SK-N-SH treated with all-trans-retinoic acid at 6 μM for 48 hours (cell line): ENCODE measurements around the gene DMD.

Experiments used
- ATAC-seq: fragments of 200-7000 bp; cut with Tn5 transposase; 3 replicates; pipeline ENCODE4 v1.9.1; 2020; ENCODE audit warnings: mild to moderate bottlenecking, moderate library complexity
- ARNTL ChIP-seq: fragments of 450-650 bp; formaldehyde crosslinking; IDR thresholded peaks from 2 replicates; pipeline ENCODE4 v1.5.0; 2020; ENCODE audit warnings: low read depth, mild to moderate bottlenecking, moderate library complexity, borderline replicate concordance
- BACH2 ChIP-seq: fragments of 250-450 bp; sonication (Bioruptor Pico); IDR thresholded peaks from 2 replicates; pipeline ENCODE4 v1.9.0; 2021; ENCODE audit warnings: mild to moderate bottlenecking, borderline replicate concordance
- CREB5 ChIP-seq: fragments of 250-450 bp; sonication (Bioruptor Pico); IDR thresholded peaks from 2 replicates; pipeline ENCODE4 v1.5.1; 2020; ENCODE audit warnings: low read depth, mild to moderate bottlenecking, moderate library complexity
- CSDC2 ChIP-seq: fragments of 250-450 bp; sonication (Bioruptor Pico); IDR thresholded peaks from 2 replicates; pipeline ENCODE4 v1.5.0; 2020; ENCODE audit warnings: mild to moderate bottlenecking, moderate library complexity
- CSRNP3 ChIP-seq: fragments of 250-450 bp; sonication (Bioruptor Pico); IDR thresholded peaks from 2 replicates; pipeline ENCODE4 v1.5.1; 2021; ENCODE audit warnings: mild to moderate bottlenecking, moderate library complexity
- ESRRG ChIP-seq: fragments of 250-450 bp; sonication (Bioruptor Pico); IDR thresholded peaks from 2 replicates; pipeline ENCODE4 v1.6.1; 2021; ENCODE audit warnings: mild to moderate bottlenecking
- GLIS3 ChIP-seq: fragments of 250-450 bp; sonication (Bioruptor Pico); IDR thresholded peaks from 2 replicates; pipeline ENCODE4 v1.5.0; 2020; ENCODE audit warnings: mild to moderate bottlenecking, moderate library complexity
- ISL1 ChIP-seq: fragments of 250-450 bp; sonication (Bioruptor Pico); IDR thresholded peaks from 2 replicates; pipeline ENCODE4 v2.1.2; 2022; ENCODE audit warnings: mild to moderate bottlenecking, moderate library complexity
- OSR1 ChIP-seq: fragments of 250-450 bp; sonication (Bioruptor Pico); IDR thresholded peaks from 2 replicates; pipeline ENCODE4 v1.8.0; 2022; ENCODE audit warnings: moderate library complexity, mild to moderate bottlenecking, inconsistent platforms
- POU6F1 ChIP-seq: fragments of 250-450 bp; sonication (Bioruptor Pico); IDR thresholded peaks from 2 replicates; pipeline ENCODE4 v1.8.0; 2021; ENCODE audit warnings: low read depth, mild to moderate bottlenecking, moderate library complexity, borderline replicate concordance
- PPARA ChIP-seq: fragments of 250-450 bp; sonication (Bioruptor Pico); IDR thresholded peaks from 2 replicates; pipeline ENCODE4 v1.5.0; 2020; ENCODE audit warnings: mild to moderate bottlenecking, borderline replicate concordance
- RARB ChIP-seq: fragments of 250-450 bp; sonication (Bioruptor Pico); IDR thresholded peaks from 2 replicates; pipeline ENCODE4 v1.8.0; 2021; ENCODE audit warnings: mild to moderate bottlenecking, moderate library complexity
- TCF4 ChIP-seq: fragments of 250-450 bp; sonication (Bioruptor Pico); IDR thresholded peaks from 2 replicates; pipeline ENCODE4 v1.8.0; 2021; ENCODE audit warnings: mild to moderate bottlenecking, moderate library complexity, borderline replicate concordance
- TOX ChIP-seq: fragments of 250-450 bp; sonication (Bioruptor Pico); IDR thresholded peaks from 2 replicates; pipeline ENCODE4 v1.8.0; 2021; ENCODE audit warnings: mild to moderate bottlenecking, moderate library complexity, borderline replicate concordance
- ZC3H10 ChIP-seq: fragments of 250-450 bp; sonication (Bioruptor Pico); IDR thresholded peaks from 2 replicates; pipeline ENCODE4 v1.5.1; 2021; ENCODE audit warnings: mild to moderate bottlenecking, moderate library complexity
- ZFP3 ChIP-seq: fragments of 250-450 bp; sonication (Bioruptor Pico); IDR thresholded peaks from 2 replicates; pipeline ENCODE4 v1.5.0; 2020; ENCODE audit warnings: mild to moderate bottlenecking, moderate library complexity
- ZFP30 ChIP-seq: fragments of 450-650 bp; formaldehyde crosslinking; IDR thresholded peaks from 2 replicates; pipeline ENCODE4 v1.5.0; 2022; ENCODE audit warnings: mild to moderate bottlenecking, moderate library complexity
- ZNF565 ChIP-seq: fragments of 450-650 bp; formaldehyde crosslinking; conservative IDR thresholded peaks from 2 replicates; pipeline ENCODE4 v1.5.0; 2020; ENCODE audit warnings: low read depth, mild to moderate bottlenecking, moderate library complexity
- ZNF70 ChIP-seq: fragments of 450-650 bp; formaldehyde crosslinking; IDR thresholded peaks from 2 replicates; pipeline ENCODE4 v1.5.0; 2020; ENCODE audit warnings: mild to moderate bottlenecking, moderate library complexity
- TF ChIP-seq, protein P1 (sequence below): fragments of 250-450 bp; sonication (Bioruptor Pico); IDR thresholded peaks from 2 replicates; pipeline ENCODE4 v1.8.0; 2020; ENCODE audit warnings: mild to moderate bottlenecking, moderate library complexity, borderline replicate concordance
- TF ChIP-seq, protein P2 (sequence below): fragments of 250-450 bp; sonication (Bioruptor Pico); IDR thresholded peaks from 2 replicates; pipeline ENCODE4 v1.5.0; 2020; ENCODE audit warnings: mild to moderate bottlenecking, moderate library complexity

DMD gene

GRCh38 chrX:32289356-32289755 is 922.0 kb downstream of the DMD start:
- no peak for ATAC-seq
- TF ChIP-seq, protein P1, sequence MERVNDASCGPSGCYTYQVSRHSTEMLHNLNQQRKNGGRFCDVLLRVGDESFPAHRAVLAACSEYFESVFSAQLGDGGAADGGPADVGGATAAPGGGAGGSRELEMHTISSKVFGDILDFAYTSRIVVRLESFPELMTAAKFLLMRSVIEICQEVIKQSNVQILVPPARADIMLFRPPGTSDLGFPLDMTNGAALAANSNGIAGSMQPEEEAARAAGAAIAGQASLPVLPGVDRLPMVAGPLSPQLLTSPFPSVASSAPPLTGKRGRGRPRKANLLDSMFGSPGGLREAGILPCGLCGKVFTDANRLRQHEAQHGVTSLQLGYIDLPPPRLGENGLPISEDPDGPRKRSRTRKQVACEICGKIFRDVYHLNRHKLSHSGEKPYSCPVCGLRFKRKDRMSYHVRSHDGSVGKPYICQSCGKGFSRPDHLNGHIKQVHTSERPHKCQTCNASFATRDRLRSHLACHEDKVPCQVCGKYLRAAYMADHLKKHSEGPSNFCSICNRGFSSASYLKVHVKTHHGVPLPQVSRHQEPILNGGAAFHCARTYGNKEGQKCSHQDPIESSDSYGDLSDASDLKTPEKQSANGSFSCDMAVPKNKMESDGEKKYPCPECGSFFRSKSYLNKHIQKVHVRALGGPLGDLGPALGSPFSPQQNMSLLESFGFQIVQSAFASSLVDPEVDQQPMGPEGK = no peak
- TF ChIP-seq GLIS3 (no peak), CREB5 (no peak), ZFP30 (CRISPR knock-in tag) (no peak), OSR1 (no peak), ZNF70 (CRISPR knock-in tag) (no peak), ZFP3 (CRISPR knock-in tag) (no peak)

- no peak for ATAC-seq
- TF ChIP-seq RARB (CRISPR knock-in tag) (no peak), ZC3H10 (CRISPR knock-in tag) (no peak), BACH2 (CRISPR knock-in tag) (no peak)
These were observed 929.5 kb downstream of the DMD start for GRCh38 chrX:32281853-32282252.

DNA sequence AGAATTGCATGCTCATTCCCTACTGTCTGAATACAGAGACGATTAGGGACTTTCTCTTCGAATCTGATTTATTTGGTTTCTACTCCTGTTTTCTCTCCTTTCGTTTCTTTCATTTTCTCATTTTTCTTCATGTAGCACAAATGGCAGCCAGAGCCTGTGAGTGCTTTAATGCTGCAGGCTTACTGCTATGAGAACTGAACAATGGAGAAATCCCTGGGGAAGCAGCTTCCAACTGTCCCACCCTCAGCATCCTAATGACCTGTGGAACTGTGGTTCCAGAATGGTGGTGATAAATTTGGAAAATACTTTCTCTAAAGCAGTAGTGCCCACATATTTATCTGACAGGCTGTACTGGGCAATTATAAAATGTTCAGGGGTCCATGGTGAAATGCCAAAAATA is 930.4 kb downstream of the DMD start:
- no peak for ATAC-seq
- no peak for TF ChIP-seq ZNF70 (CRISPR knock-in tag)
- TF ChIP-seq CSDC2 (CRISPR knock-in tag) = no peak
- TF ChIP-seq TCF4 (CRISPR knock-in tag) = no peak
- no peak for TF ChIP-seq RARB (CRISPR knock-in tag)
- TF ChIP-seq ISL1 (CRISPR knock-in tag) = no peak
- no peak for TF ChIP-seq GLIS3
- no peak for TF ChIP-seq CSRNP3 (CRISPR knock-in tag)
- TF ChIP-seq POU6F1 (CRISPR knock-in tag) = no peak
- TF ChIP-seq, protein P1 = no peak
- TF ChIP-seq PPARA (CRISPR knock-in tag) = no peak
- TF ChIP-seq ZFP3 (CRISPR knock-in tag) = no peak
- no peak for TF ChIP-seq CREB5
- no peak for TF ChIP-seq ZC3H10 (CRISPR knock-in tag)
- no peak for TF ChIP-seq ESRRG (CRISPR knock-in tag)

GRCh38 chrX:32280489-32280888 is 930.9 kb downstream of the DMD start:
- TF ChIP-seq ZNF70 (CRISPR knock-in tag) (no peak), ISL1 (CRISPR knock-in tag) (no peak)
- no peak for ATAC-seq

GRCh38 chrX:32276153-32276552 is 935.2 kb downstream of the DMD start:
- ATAC-seq = no peak
- TF ChIP-seq ZNF565 (CRISPR knock-in tag) (no peak), TOX (CRISPR knock-in tag) (no peak), GLIS3 (no peak), ARNTL (CRISPR knock-in tag) (no peak), ZC3H10 (CRISPR knock-in tag) (no peak), ZFP3 (CRISPR knock-in tag) (no peak)
- TF ChIP-seq, protein P2, sequence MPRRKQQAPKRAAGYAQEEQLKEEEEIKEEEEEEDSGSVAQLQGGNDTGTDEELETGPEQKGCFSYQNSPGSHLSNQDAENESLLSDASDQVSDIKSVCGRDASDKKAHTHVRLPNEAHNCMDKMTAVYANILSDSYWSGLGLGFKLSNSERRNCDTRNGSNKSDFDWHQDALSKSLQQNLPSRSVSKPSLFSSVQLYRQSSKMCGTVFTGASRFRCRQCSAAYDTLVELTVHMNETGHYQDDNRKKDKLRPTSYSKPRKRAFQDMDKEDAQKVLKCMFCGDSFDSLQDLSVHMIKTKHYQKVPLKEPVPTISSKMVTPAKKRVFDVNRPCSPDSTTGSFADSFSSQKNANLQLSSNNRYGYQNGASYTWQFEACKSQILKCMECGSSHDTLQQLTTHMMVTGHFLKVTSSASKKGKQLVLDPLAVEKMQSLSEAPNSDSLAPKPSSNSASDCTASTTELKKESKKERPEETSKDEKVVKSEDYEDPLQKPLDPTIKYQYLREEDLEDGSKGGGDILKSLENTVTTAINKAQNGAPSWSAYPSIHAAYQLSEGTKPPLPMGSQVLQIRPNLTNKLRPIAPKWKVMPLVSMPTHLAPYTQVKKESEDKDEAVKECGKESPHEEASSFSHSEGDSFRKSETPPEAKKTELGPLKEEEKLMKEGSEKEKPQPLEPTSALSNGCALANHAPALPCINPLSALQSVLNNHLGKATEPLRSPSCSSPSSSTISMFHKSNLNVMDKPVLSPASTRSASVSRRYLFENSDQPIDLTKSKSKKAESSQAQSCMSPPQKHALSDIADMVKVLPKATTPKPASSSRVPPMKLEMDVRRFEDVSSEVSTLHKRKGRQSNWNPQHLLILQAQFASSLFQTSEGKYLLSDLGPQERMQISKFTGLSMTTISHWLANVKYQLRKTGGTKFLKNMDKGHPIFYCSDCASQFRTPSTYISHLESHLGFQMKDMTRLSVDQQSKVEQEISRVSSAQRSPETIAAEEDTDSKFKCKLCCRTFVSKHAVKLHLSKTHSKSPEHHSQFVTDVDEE (CRISPR knock-in tag) = no peak
